Peyer's patch (tissue), 4 donors: ENCODE data around the gene PPDPF.

ENCODE experiments used
- POLR2A ChIP-seq, 2 donors: fragments of 450-650 bp; IDR thresholded peaks; one replicate each; pipeline ENCODE4 v1.5.1; 2017; ENCODE audit warnings: antibody characterized with exemption in 2 of 2, mild to moderate bottlenecking in 2 of 2, moderate library complexity in 2 of 2
- TF ChIP-seq, protein P1 (sequence below), 6 experiments: fragments of 450-650 bp in 4 of 6; fragments of 200-600 bp in 2 of 6; sonication (generic) in 1 of 6; IDR thresholded peaks; one replicate each; pipeline ENCODE4 v1.5.1; 2017 to 2019; ENCODE audit warnings: antibody characterized with exemption in 6 of 6, mild to moderate bottlenecking in 3 of 6, moderate library complexity in 1 of 6

DNA sequence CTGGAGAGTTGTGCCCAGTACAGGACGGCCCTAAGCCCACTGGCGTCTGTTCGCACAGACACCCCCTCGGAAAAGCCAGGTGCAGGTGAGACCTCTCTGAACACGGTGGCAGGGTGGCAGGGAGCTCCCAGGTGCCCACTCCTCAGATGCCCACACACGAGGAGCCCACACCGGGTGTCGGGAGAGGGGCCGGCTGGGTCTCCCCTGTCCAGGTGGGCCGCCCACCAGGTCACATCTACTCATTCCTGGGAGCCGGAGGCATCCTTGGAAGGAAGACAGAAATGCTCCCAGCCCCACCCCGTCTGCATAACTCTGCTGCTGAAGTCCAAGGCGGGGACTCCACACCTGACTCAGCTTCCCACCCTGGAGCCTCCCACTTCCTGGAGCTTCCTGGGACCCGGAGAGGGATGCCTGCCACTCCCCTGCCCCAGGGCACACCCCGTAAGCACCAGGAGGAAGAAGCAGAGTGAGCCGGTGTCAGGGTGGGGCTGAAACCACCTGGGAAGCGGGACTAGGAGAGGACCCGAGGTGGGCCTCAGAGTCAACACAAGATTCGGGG lies 24.5 kb downstream of the PPDPF start:
- TF ChIP-seq, protein P1, sequence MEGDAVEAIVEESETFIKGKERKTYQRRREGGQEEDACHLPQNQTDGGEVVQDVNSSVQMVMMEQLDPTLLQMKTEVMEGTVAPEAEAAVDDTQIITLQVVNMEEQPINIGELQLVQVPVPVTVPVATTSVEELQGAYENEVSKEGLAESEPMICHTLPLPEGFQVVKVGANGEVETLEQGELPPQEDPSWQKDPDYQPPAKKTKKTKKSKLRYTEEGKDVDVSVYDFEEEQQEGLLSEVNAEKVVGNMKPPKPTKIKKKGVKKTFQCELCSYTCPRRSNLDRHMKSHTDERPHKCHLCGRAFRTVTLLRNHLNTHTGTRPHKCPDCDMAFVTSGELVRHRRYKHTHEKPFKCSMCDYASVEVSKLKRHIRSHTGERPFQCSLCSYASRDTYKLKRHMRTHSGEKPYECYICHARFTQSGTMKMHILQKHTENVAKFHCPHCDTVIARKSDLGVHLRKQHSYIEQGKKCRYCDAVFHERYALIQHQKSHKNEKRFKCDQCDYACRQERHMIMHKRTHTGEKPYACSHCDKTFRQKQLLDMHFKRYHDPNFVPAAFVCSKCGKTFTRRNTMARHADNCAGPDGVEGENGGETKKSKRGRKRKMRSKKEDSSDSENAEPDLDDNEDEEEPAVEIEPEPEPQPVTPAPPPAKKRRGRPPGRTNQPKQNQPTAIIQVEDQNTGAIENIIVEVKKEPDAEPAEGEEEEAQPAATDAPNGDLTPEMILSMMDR (IDR thresholded peaks at IDR 0.05): no peak
- no peak for TF ChIP-seq POLR2A (IDR thresholded peaks at IDR 0.05)
